Erythroblast (primary cell): Measurements from ENCODE around the gene NLRP3.
"Not testable (repeated sequence)": the region's sequence is repeated elsewhere in the genome, so short reads cannot be mapped to it uniquely, and the experiment has no call there.

Source experiments
- GATA1 ChIP-seq: IDR thresholded peaks from 2 replicates; pipeline ENCODE4 v1.6.1; 2011; ENCODE audit warnings: low read depth, mild to moderate bottlenecking, control low read depth, low read length, moderate library complexity
- POLR2A ChIP-seq: IDR thresholded peaks from 2 replicates; pipeline ENCODE4 v1.6.1; 2011; ENCODE audit warnings: mild to moderate bottlenecking, low read length

DNA sequence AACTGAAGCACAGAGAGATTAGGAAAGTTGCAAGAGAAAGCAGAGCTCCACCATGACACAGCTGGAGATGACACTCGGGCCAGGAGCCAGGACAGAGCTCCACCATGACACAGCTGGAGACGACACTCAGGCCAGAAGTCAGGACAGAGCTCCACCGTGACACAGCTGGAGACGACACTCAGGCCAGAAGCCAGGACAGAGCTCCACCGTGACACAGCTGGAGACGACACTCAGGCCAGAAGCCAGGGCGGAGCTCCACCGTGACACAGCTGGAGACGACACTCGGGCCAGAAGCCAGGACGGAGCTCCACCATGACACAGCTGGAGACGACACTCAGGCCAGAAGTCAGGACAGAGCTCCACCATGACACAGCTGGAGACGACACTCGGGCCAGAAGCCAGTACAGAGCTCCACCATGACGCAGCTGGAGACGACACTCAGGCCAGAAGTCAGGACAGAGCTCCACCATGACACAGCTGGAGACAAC, 55.0 kb downstream of the NLRP3 start:
- TF ChIP-seq POLR2A, GATA1: not testable (repeated sequence)
